Muscle of leg (tissue), 11 donors: ENCODE data around the gene SAPCD2. TPM values are rescaled to one million over a fixed set of nuclear protein-coding genes. Genes with fewer than 3 reads are reported as not detected.

Experiments used
- DNase-seq: peaks from one replicate; pipeline ENCODE4 v3.0.0; 2013
- H3K27ac ChIP-seq: one replicate; pipeline ENCODE4 v1.5.1; 2013; ENCODE audit warnings: mild to moderate bottlenecking, low read length, control low read depth
- H3K27me3 ChIP-seq: one replicate; pipeline ENCODE4 v1.6.1; 2013; ENCODE audit warnings: low read length; ENCODE audit not compliant: control insufficient read depth, insufficient read depth
- H3K36me3 ChIP-seq: one replicate; pipeline ENCODE4 v1.6.1; 2013; ENCODE audit warnings: low read length; ENCODE audit not compliant: control insufficient read depth, insufficient read depth
- H3K4me1 ChIP-seq: one replicate; pipeline ENCODE4 v1.6.1; 2013; ENCODE audit warnings: low read length; ENCODE audit not compliant: control insufficient read depth, insufficient read depth
- H3K4me3 ChIP-seq: one replicate; pipeline ENCODE4 v1.5.1; 2013; ENCODE audit warnings: low read length, control low read depth
- H3K9me3 ChIP-seq: replicated peaks from 2 replicates; pipeline ENCODE4 v1.6.1; 2013; ENCODE audit warnings: low read depth, low read length; ENCODE audit not compliant: control insufficient read depth
- WGBS: methylation state at CpG from one replicate; pipeline ENCODE4 v1.1.5; 2013; ENCODE audit warnings: missing lambda C conversion rate; ENCODE audit not compliant: insufficient coverage; 5-methylcytosine and 5-hydroxymethylcytosine counted together
- polyA plus RNA-seq, 8 donors: library from polyadenylated mRNA; unstranded; fragments of 120-200 nt; gene quantifications; one replicate each; pipeline versions ENCODE4 v1.2.1 to v1.2.3, GENCODE V29; 2013; ENCODE audit warnings: inconsistent platforms in 1 of 8, low replicate concordance in 1 of 8; ENCODE audit not compliant: insufficient read length in 8 of 8, insufficient read depth in 1 of 8
- total RNA-seq: library from RNA; stranded (reverse); fragments of 120-200 nt; gene quantifications from one replicate; pipeline ENCODE4 v1.2.4, GENCODE V29; 2013

The SAPCD2 gene
- total and polyA plus RNA-seq, 9 donors: 3.4 to 7.2 (median 5.3) TPM

DNA sequence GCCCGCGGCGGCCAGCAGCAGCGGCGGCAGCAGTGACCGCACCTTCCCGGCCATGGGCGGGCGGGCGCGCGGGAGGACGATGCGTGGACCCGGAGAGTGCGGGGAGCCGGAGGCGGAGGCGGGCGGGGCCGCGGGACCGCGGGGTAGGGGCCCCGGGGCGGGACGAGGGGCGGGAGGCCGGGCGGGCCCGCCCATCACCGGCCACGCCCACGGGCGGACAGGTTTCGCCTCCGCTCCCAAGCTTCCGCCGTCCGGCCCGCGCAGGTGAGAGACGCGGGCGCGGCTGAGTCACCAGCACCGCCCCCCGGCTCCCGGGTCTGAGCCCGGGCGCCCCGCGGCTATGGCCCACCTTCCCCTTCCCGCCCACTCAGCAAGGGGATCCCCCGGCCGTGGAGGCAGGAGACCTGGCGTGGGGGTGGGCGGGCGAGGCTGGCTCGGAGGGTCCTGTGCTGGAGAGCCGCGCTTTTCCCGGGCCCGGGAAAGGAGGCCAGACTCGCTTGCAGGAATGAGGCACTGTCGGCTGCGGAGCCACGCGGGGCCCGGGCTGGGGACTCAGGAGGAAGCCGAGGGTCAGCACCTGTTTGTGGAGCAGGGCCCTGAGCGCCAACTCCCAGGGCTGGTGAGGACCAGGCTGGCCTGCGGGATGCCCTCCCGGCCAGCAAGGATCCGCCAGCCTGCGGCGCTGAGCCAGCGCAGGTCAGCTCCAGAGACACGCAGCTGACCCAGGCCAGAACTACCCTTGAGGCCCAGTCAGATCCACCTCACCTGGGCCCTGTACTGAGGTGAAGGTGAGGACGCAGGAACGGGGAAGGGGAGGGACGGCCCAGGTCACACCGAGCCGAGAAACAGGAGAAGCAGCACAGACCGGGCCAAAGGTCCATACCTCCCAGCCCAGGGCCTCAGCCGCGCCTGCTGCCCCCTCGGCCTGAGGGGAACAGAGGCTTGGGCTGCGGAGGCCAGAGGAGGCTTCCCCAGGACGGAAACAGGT, 16.1 kb downstream of the SAPCD2 start, which contains the start of gene ENTPD2:
Gene ENTPD2 (minus strand): TSS at position 118 of the 988 bp plus-strand sequence. CDS start 64 bp downstream, at position 54.
- WGBS: 10% methylated on average over 81 of the region's 90 CpGs
- Histone ChIP-seq H3K4me3 (peak within 1 kb of the TSS; percentile 25), H3K4me1 (peaks cover 61% of the 10 kb centered on the region), H3K9me3 (no peaks in the 10 kb centered on the region), H3K36me3 (no peaks in the 10 kb centered on the region), H3K27me3 (peaks cover 60% of the 10 kb centered on the region), H3K27ac (peak within 1 kb of the TSS; percentile 78)
- no peak for DNase-seq

DNA sequence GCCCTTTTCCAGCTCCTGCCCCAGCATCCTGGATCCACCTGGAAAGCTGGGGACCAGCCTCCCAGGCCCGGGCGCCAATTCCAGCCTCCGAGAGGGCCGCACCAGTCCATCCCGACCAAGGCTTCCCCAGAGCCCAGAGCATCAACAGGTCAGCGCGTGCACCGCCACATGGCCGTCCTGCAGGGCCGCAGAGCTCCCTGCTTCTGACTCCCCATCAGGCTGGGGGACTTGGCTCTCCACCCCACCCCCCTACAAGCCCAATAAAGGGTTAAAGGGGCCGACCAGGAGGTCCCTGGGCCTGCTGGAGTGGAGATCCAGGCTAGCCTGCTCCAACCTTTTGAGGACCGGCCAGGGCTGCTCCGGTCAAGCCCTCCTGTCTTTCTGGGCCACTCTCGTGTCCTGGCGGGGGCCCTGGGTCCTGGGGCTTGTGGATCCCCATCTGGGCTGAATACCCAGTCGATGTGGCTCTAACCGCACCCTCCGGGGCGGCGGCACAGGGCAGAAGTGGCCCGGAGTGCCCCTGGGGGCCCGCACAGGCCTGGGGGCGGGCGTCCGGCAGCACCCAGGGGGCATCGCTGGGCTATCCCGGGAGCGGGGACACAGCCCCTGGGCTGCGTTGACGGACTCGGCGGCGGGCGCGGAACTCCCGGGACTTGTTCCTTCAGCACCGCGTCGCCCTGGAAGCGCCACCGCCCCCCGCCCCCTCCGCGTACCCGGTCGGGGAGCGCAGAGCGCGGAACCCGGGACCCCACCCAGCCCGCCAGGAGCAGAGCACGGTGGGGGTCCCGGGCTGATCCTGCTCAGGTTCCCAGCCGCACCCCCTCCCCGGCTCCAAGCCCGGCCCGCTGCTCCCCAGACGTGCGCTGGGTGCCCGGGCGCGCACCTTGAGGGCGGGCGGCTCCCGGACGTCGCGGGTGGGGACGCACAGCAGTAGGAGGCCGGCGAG, 17.1 kb downstream of the SAPCD2 start:
- H3K4me3 ChIP-seq: peak overlapping the region; percentile 25
- peaks cover 69% of the 10 kb centered on the region for H3K27me3 ChIP-seq
- no peaks in the 10 kb centered on the region for H3K9me3 ChIP-seq
- H3K27ac ChIP-seq: no peak overlapping the region
- DNase-seq: no peak
- H3K4me1 ChIP-seq: peaks cover 64% of the 10 kb centered on the region
- WGBS: 8% methylated on average over 71 of the region's 71 CpGs
- H3K36me3 ChIP-seq: no peaks in the 10 kb centered on the region

DNA sequence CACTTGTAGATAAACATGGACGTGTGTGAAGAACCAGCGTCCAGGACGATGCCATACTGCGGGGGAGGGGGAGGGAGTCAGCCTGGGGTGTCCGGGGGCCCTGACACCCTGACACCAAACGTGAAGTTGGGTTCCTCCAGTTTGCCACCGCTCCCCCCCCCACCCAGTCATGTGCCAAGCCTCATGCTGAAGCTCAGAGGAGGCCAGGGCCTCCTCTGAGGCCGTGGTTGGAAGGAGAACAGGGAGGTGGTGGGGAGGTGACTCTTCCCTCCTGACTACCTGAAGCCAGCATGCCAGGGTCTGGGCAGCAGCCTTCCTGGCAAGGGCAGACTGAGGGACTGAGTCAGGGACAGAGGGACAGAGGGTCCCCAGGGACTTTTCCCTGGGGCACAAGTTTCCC, 18.1 kb downstream of the SAPCD2 start:
- no peak for DNase-seq
- peaks cover 54% of the 10 kb centered on the region for H3K4me1 ChIP-seq
- H3K27ac ChIP-seq: no peak overlapping the region
- no peaks in the 10 kb centered on the region for H3K9me3 ChIP-seq
- no peaks in the 10 kb centered on the region for H3K36me3 ChIP-seq
- 73% methylated on average over 3 of the region's 8 CpGs for WGBS
- H3K4me3 ChIP-seq: no peak overlapping the region
- peaks cover 78% of the 10 kb centered on the region for H3K27me3 ChIP-seq

DNA sequence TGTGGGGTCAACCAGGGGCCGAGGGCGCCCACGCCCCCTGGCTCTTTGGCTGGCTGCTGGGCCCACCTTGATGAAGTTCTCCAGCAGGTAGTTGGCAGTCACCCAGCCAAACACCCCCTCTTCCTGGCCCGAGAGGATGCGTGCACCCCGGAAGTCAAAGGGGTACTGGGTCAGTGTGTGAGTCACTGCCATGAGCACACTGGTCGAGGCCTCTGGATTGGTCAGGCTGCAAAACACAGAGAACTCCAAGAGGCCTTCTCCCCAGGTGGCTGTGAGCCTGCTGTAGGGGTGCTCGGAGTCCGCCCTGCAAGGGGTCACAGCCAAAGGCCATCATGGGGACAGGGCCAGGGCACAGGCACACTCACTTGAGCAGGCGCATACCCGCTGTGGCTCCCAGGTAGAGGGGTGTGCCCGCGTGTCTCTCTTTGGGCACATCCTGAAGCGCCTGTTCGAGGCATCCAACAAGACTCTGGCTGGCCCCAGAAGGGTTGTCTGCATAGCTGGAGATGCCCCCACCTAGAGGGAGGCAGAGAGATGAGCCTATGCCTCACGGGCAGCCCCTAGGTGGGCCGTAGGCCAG, 19.1 kb downstream of the SAPCD2 start:
- Histone ChIP-seq H3K36me3 (no peaks in the 10 kb centered on the region), H3K9me3 (no peaks in the 10 kb centered on the region), H3K27me3 (peaks cover 89% of the 10 kb centered on the region), H3K27ac (no peak overlapping the region), H3K4me1 (peaks cover 51% of the 10 kb centered on the region), H3K4me3 (no peak overlapping the region)
- 87% methylated on average over 11 of the region's 17 CpGs for WGBS
- no peak for DNase-seq

DNA sequence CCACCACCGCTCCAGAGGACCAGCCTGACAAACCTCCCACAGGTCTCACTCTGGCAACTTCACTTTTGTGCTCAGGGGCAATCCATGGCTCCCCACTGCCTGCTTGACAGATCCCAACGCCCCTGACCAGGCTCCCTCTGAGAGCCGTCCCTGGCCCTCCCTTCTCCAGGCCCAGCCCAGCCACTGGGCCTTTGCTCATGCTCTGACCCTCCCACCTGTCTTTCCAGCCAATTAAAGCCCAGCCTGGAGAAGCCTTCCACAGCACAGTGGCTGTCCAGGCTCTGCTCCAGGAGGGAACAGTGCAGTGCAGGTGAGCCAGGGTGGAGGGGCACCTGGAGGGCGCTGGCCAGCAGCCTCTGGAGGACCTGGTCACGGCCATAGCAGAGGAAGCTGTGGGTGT, 19.8 kb downstream of the SAPCD2 start:
- Histone ChIP-seq H3K27me3 (peaks cover 90% of the 10 kb centered on the region), H3K36me3 (no peaks in the 10 kb centered on the region), H3K9me3 (no peaks in the 10 kb centered on the region), H3K4me1 (peaks cover 47% of the 10 kb centered on the region), H3K27ac (no peak overlapping the region), H3K4me3 (no peak overlapping the region)
- no peak for DNase-seq
- 68% methylated on average over 4 of the region's 5 CpGs for WGBS

DNA sequence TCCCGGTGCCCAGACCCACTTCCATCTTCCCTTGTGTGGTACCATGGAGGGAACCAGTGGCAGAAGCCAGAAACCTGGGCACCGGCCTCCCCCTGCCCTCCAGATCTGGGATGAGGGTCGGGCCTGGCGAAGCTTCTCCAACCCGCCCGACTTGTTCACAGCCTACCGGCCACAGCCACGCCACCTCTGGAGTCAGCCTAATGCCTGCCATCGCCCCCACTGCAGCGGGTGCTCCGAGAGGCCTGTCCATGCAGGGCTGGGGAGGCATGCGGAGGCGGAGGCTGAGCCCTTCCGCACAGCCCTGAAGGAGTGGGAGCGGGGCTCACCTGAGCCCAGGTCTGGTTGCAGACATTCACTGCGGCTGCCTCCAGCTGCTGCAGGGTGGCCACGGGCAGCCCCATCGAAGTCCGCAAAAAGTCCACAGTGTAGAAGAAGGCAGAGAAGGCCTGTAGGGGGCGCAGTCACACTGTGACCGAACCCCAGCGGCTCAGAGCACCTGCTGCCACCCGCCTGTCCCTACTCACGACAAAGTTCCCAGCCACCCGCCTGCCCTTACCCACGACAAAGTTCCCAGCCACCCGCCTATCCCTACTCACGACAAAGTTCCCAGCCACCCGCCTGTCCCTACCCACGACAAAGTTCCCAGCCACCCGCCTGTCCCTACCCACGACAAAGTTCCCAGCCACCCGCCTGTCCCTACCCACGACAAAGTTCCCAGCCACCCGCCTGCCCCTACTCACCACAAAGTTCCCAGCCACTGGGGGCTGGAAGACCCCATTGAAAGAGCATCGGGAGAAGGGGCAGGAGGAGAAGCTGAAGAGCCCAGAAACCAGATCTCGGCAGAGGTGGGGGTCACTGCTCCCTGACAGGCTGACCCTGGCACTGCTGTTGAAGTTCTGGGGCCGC, 20.6 kb downstream of the SAPCD2 start:
- 49% methylated on average over 33 of the region's 38 CpGs for WGBS
- H3K27me3 ChIP-seq: peaks cover 90% of the 10 kb centered on the region
- H3K27ac ChIP-seq: no peak overlapping the region
- no peak for DNase-seq
- H3K4me1 ChIP-seq: peaks cover 46% of the 10 kb centered on the region
- no peaks in the 10 kb centered on the region for H3K36me3 ChIP-seq
- no peaks in the 10 kb centered on the region for H3K9me3 ChIP-seq
- no peak overlapping the region for H3K4me3 ChIP-seq

DNA sequence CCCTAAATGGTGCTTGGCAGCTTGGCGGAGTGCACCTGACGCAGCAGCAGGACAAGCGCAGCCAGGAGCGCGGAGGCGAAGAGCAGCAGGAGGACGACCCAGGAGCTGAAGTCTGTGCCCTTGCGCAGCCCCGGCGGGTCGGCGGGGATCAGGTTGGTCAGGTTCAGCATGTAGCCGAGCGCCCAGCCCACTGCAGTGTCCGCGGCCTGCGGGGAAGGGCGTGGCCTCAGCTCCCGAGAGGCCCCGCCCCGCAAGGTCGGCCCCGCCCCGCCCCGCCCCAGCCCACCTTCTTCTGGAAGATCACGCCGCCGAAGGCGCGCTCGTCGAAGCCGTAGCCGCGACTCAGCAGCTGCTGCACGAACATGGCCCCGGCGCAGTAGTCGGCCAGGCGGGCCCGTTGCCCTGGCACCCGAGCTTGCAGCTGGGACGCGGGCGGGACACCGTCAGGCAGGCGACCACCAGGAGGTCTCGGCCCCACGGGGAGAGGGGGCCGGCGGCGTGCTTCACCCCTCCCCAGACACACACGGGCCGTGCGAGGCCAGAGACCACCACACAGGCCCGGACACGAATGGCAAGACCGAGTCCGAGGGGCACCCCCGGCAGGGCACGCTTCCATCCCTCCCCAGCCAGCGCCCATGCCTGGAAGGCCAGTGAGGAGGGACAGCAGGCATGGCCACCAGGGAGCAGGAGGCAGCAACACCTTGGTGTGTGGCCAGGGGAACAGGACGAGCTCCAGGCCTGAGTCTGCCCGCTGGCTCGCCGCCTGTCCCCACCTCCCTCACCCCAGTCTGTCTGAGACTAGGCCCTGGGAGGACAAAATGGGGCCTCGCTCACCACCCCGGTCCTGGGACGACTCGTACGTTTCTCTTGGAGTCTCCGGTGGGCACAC, 21.5 kb downstream of the SAPCD2 start:
- H3K9me3 ChIP-seq: no peaks in the 10 kb centered on the region
- H3K4me1 ChIP-seq: peaks cover 47% of the 10 kb centered on the region
- DNase-seq: no peak
- no peak overlapping the region for H3K27ac ChIP-seq
- no peaks in the 10 kb centered on the region for H3K36me3 ChIP-seq
- peaks cover 91% of the 10 kb centered on the region for H3K27me3 ChIP-seq
- no peak overlapping the region for H3K4me3 ChIP-seq
- 33% methylated on average over 61 of the region's 72 CpGs for WGBS

DNA sequence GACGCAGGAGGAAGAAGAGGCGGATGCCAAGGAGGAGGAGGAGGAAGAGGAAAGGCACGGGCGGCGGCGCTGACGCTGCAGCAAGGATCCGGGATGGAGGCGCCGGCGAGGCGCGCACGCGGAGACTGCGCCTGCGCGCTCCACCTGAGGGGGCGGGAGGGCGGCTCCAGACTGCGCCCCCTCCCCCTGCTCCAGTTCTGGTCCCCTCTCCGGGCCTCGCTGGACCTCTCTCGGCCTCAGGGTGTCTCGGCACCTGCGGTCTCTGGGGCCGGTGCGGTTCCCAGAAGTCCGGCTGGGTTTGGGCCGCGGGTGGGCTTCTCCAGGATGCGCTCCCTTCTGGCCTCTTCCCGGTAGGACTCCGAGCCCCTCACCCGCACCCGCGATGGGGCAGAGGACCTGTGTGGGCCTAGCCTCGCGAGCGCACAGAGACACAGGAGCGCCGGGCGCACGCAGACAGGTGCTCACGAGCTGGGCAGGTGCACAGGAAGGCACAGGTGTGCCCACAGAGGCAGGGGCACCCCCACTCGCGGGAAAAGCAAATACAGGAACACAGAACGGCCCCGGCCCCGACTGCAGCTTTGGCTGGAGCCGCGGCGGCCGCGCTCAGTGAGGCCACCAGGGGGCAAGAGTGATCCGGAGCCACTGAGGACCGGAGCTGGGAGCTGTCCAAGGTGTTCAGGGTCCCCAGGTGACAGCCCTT, 24.1 kb downstream of the SAPCD2 start, which contains the start of gene NPDC1:
Gene NPDC1 (minus strand): TSS at position 90 of the 700 bp plus-strand sequence. CDS start 188 bp downstream, outside the sequence.
- Histone ChIP-seq H3K4me3 (peak within 1 kb of the TSS; percentile 50), H3K9me3 (no peaks in the 10 kb centered on the region), H3K36me3 (no peaks in the 10 kb centered on the region), H3K4me1 (peaks cover 35% of the 10 kb centered on the region), H3K27ac (peak within 1 kb of the TSS; percentile 67), H3K27me3 (peaks cover 74% of the 10 kb centered on the region)
- DNase-seq: peak; percentile 89
- under 1% methylated on average over 56 of the region's 57 CpGs for WGBS
